Loucy (cell line): ENCODE measurements around the gene PYCARD.

Source experiments
- H2AFZ ChIP-seq: fragments of 200-600 bp; sonication (generic); 2 replicates; pipeline ENCODE4 v1.6.0; 2016; ENCODE audit warnings: antibody characterized with exemption, mild to moderate bottlenecking, low read length, moderate library complexity
- H3F3A ChIP-seq: fragments of 200-600 bp; 2 replicates; pipeline ENCODE4 v1.6.0; 2016; ENCODE audit warnings: antibody characterized with exemption, low read depth, mild to moderate bottlenecking
- H3K27me3 ChIP-seq: fragments of 200-600 bp; sonication (generic); 2 replicates; pipeline ENCODE4 v1.6.1; 2014; ENCODE audit warnings: low read length, mild to moderate bottlenecking; ENCODE audit not compliant: insufficient read depth, poor library complexity, severe bottlenecking
- H3K36me3 ChIP-seq: fragments of 200-600 bp; sonication (generic); 2 replicates; pipeline ENCODE4 v1.6.1; 2016; ENCODE audit warnings: low read length; ENCODE audit not compliant: insufficient read depth
- H3K4me1 ChIP-seq: fragments of 200-600 bp; sonication (generic); 2 replicates; pipeline ENCODE4 v1.5.1; 2014; ENCODE audit warnings: low read length, mild to moderate bottlenecking; ENCODE audit not compliant: insufficient read depth, poor library complexity, severe bottlenecking
- H3K4me2 ChIP-seq: fragments of 200-600 bp; sonication (generic); 2 replicates; pipeline ENCODE4 v1.6.0; 2014; ENCODE audit warnings: antibody characterized with exemption, low read length, low read depth, mild to moderate bottlenecking; ENCODE audit not compliant: poor library complexity, severe bottlenecking
- H3K4me3 ChIP-seq: fragments of 200-600 bp; sonication (generic); 2 replicates; pipeline ENCODE4 v1.5.1; 2014; ENCODE audit warnings: low read length, mild to moderate bottlenecking, mixed read lengths; ENCODE audit not compliant: poor library complexity, severe bottlenecking
- H3K79me2 ChIP-seq: fragments of 200-600 bp; sonication (generic); 2 replicates; pipeline ENCODE4 v1.6.1; 2014; ENCODE audit warnings: low read length; ENCODE audit not compliant: insufficient read depth
- H3K9ac ChIP-seq: fragments of 200-600 bp; sonication (generic); 2 replicates; pipeline ENCODE4 v1.6.0; 2014; ENCODE audit warnings: mild to moderate bottlenecking, low read depth, low read length, moderate library complexity; ENCODE audit not compliant: poor library complexity, severe bottlenecking
- H3K9me2 ChIP-seq: fragments of 200-600 bp; sonication (generic); replicated peaks from 2 replicates; pipeline ENCODE4 v1.6.1; 2016; ENCODE audit warnings: low read depth, low read length, mixed read lengths
- H3K9me3 ChIP-seq: fragments of 200-600 bp; sonication (generic); 2 replicates; pipeline ENCODE4 v1.6.1; 2014; ENCODE audit warnings: mild to moderate bottlenecking, antibody characterized with exemption, low read length, low read depth; ENCODE audit not compliant: insufficient read depth
- H4K20me1 ChIP-seq: fragments of 200-600 bp; sonication (generic); 2 replicates; pipeline ENCODE4 v1.6.0; 2014; ENCODE audit warnings: antibody characterized with exemption, low read length, mild to moderate bottlenecking; ENCODE audit not compliant: insufficient read depth, poor library complexity, severe bottlenecking
- CTCF ChIP-seq: fragments of 200-600 bp; sonication (generic); conservative IDR thresholded peaks from 2 replicates; pipeline ENCODE4 v1.5.1; 2014; ENCODE audit warnings: mild to moderate bottlenecking, antibody characterized with exemption, low read length
- EZH2phosphoT487 ChIP-seq: fragments of 200-600 bp; IDR thresholded peaks from 2 replicates; pipeline ENCODE4 v1.6.1; 2018; ENCODE audit warnings: antibody characterized with exemption, mild to moderate bottlenecking, moderate library complexity, borderline replicate concordance

The PYCARD gene

GRCh38 chr16:31242206-31242605 lies 39.6 kb upstream of the PYCARD start:
- Histone ChIP-seq H3K79me2 (no peaks in the 10 kb centered on the region), H3K4me2 (no peak overlapping the region), H3K9me3 (no peaks in the 10 kb centered on the region), H3K9me2 (no peaks in the 10 kb centered on the region), H3K36me3 (no peaks in the 10 kb centered on the region), H3K4me3 (no peak overlapping the region), H3K27me3 (no peaks in the 10 kb centered on the region), H4K20me1 (no peaks in the 10 kb centered on the region), H3F3A (no peaks in the 10 kb centered on the region), H3K9ac (no peak overlapping the region), H3K4me1 (no peaks in the 10 kb centered on the region), H2AFZ (no peak overlapping the region)
- TF ChIP-seq CTCF (no peak), EZH2phosphoT487 (no peak)

DNA sequence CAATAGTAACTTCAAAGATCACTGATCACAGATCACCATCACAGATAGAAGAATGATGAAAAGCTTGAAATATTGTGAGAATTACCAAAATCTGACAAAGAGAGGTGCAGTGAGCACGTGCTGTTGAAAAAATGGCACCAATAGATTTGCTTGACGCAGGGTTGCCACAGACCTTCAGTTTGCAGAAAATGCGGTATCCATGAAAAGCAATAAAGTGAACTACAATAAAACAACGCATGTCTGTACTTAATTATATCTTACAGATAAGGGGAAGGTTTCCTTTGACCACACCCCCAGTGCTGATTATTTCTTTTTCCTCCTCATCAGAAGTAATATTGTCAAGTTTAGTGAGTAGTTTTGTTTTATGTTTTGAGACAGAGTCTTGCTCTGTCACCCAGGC lies 35.5 kb upstream of the PYCARD start:
- Histone ChIP-seq H3K9me3 (peaks cover 4% of the 10 kb centered on the region; the same call in 1 of the 2 replicates), H3K4me2 (no peak overlapping the region), H3K27me3 (no peaks in the 10 kb centered on the region), H3K4me1 (no peaks in the 10 kb centered on the region), H3F3A (no peaks in the 10 kb centered on the region), H3K36me3 (no peaks in the 10 kb centered on the region), H2AFZ (no peak overlapping the region), H3K9me2 (no peaks in the 10 kb centered on the region), H3K4me3 (no peak overlapping the region), H3K9ac (no peak overlapping the region), H3K79me2 (no peaks in the 10 kb centered on the region), H4K20me1 (no peaks in the 10 kb centered on the region)
- no peak for TF ChIP-seq CTCF
- no peak for TF ChIP-seq EZH2phosphoT487

DNA sequence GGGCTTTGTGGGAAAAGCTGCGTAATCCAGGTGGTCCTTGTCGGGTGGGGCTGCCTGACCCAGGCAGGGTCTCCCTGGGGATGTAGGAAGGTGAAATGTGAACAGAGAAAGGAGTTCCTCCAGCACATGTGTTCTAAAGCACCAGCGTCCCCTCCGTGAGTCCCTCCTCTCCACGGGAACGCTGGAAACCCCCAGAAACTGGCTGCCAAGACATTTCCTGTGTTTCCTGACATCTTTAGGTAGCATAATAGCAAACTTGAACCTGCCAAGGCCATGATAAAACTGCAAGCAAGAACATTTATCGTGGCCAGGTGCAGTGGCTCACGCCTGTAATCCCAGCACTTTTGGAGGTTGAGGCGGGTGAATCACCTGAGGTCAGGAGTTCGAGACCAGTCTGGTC lies 26.9 kb upstream of the PYCARD start:
- no peak overlapping the region for H3K4me2 ChIP-seq
- H3K27me3 ChIP-seq: no peaks in the 10 kb centered on the region
- H3K9me2 ChIP-seq: no peaks in the 10 kb centered on the region
- no peaks in the 10 kb centered on the region for H3K4me1 ChIP-seq
- no peak overlapping the region for H3K9ac ChIP-seq
- TF ChIP-seq CTCF (no peak), EZH2phosphoT487 (no peak)
- H3K9me3 ChIP-seq: no peaks in the 10 kb centered on the region
- H2AFZ ChIP-seq: no peak overlapping the region
- no peaks in the 10 kb centered on the region for H3K36me3 ChIP-seq
- no peaks in the 10 kb centered on the region for H4K20me1 ChIP-seq
- H3K4me3 ChIP-seq: no peak overlapping the region
- H3F3A ChIP-seq: no peaks in the 10 kb centered on the region
- H3K79me2 ChIP-seq: no peaks in the 10 kb centered on the region
